Type B pancreatic cell (in vitro differentiated cells): Measurements from ENCODE around the gene MLIP. TPM values are rescaled to one million over a fixed set of nuclear protein-coding genes. Genes with fewer than 3 reads are reported as not detected.

ENCODE experiments used
- DNase-seq: peaks from one replicate; pipeline ENCODE4 v3.0.0; 2021; ENCODE audit warnings: mixed read lengths; ENCODE audit not compliant: unreplicated experiment; ENCODE audit errors: extremely low spot score
- H3K27ac Mint-ChIP-seq: 2 replicates; pipeline ENCODE4 v1.8.0; 2021; ENCODE audit warnings: mild to moderate bottlenecking, mixed read lengths
- H3K27me3 Mint-ChIP-seq: 2 replicates; pipeline ENCODE4 v1.8.0; 2021; ENCODE audit warnings: mixed read lengths
- H3K36me3 Mint-ChIP-seq: 2 replicates; pipeline ENCODE4 v1.8.0; 2021; ENCODE audit warnings: mixed read lengths
- H3K4me1 Mint-ChIP-seq: one replicate; pipeline ENCODE4 v1.8.0; 2021; ENCODE audit warnings: mixed read lengths; ENCODE audit not compliant: unreplicated experiment
- H3K4me3 Mint-ChIP-seq: 2 replicates; pipeline ENCODE4 v1.8.0; 2021; ENCODE audit warnings: mild to moderate bottlenecking, mixed read lengths
- H3K9me3 Mint-ChIP-seq: 2 replicates; pipeline ENCODE4 v1.8.0; 2021; ENCODE audit warnings: mixed read lengths
- CTCF ChIP-seq: fragments of 200-600 bp; sonication (generic); conservative IDR thresholded peaks from 2 replicates; pipeline ENCODE4 v1.5.0; 2021; ENCODE audit warnings: antibody characterized with exemption, mild to moderate bottlenecking
- total RNA-seq: library from RNA; stranded (reverse); gene quantifications from 2 replicates; pipeline ENCODE4 v1.2.1, GENCODE V29; 2021; ENCODE audit warnings: low replicate concordance

MLIP gene
- total RNA-seq, 1 donor from 2014 or later, result 0.43 TPM

- no peak for DNase-seq
- no peaks in the 10 kb centered on the region for H3K36me3 Mint-ChIP-seq
- peaks cover 6% of the 10 kb centered on the region for H3K9me3 Mint-ChIP-seq
- H3K4me3 Mint-ChIP-seq, result no peak overlapping the region
- H3K4me1 Mint-ChIP-seq, result no peaks in the 10 kb centered on the region
- no peak for TF ChIP-seq CTCF
- no peak overlapping the region for H3K27ac Mint-ChIP-seq
- H3K27me3 Mint-ChIP-seq, result peaks cover 9% of the 10 kb centered on the region
Observed at GRCh38 chr6:54112151-54112650, 958 bp downstream of the MLIP start.

GRCh38 chr6:54114991-54115390, 3.7 kb downstream of the MLIP start:
- H3K4me3 Mint-ChIP-seq, result no peak overlapping the region
- no peaks in the 10 kb centered on the region for H3K4me1 Mint-ChIP-seq
- H3K27me3 Mint-ChIP-seq, result peaks cover 4% of the 10 kb centered on the region
- peaks cover 6% of the 10 kb centered on the region for H3K9me3 Mint-ChIP-seq
- DNase-seq, result no peak
- no peaks in the 10 kb centered on the region for H3K36me3 Mint-ChIP-seq
- TF ChIP-seq CTCF, result no peak
- H3K27ac Mint-ChIP-seq, result no peak overlapping the region

GRCh38 chr6:54115966-54116365, 4.7 kb downstream of the MLIP start:
- H3K27ac Mint-ChIP-seq, result no peak overlapping the region
- no peaks in the 10 kb centered on the region for H3K4me1 Mint-ChIP-seq
- peaks cover 4% of the 10 kb centered on the region for H3K27me3 Mint-ChIP-seq
- H3K36me3 Mint-ChIP-seq, result no peaks in the 10 kb centered on the region
- peaks cover 6% of the 10 kb centered on the region for H3K9me3 Mint-ChIP-seq
- no peak for DNase-seq
- H3K4me3 Mint-ChIP-seq, result no peak overlapping the region
- TF ChIP-seq CTCF, result no peak

- H3K36me3 Mint-ChIP-seq, result no peaks in the 10 kb centered on the region
- no peak for DNase-seq
- H3K27me3 Mint-ChIP-seq, result no peaks in the 10 kb centered on the region
- no peak for TF ChIP-seq CTCF
- peaks cover 6% of the 10 kb centered on the region for H3K9me3 Mint-ChIP-seq
- H3K4me3 Mint-ChIP-seq, result no peak overlapping the region
- no peak overlapping the region for H3K27ac Mint-ChIP-seq
- no peaks in the 10 kb centered on the region for H3K4me1 Mint-ChIP-seq
Observed at GRCh38 chr6:54118117-54118516, 6.9 kb downstream of the MLIP start.

- no peak overlapping the region for H3K27ac Mint-ChIP-seq
- H3K9me3 Mint-ChIP-seq, result no peaks in the 10 kb centered on the region
- TF ChIP-seq CTCF, result no peak
- H3K36me3 Mint-ChIP-seq, result no peaks in the 10 kb centered on the region
- no peaks in the 10 kb centered on the region for H3K4me1 Mint-ChIP-seq
- no peak overlapping the region for H3K4me3 Mint-ChIP-seq
- DNase-seq, result no peak
- no peaks in the 10 kb centered on the region for H3K27me3 Mint-ChIP-seq
Observed at GRCh38 chr6:54125493-54125892, 14.2 kb downstream of the MLIP start.

- Mint-ChIP-seq H3K27me3 (no peaks in the 10 kb centered on the region), H3K9me3 (peaks cover 5% of the 10 kb centered on the region), H3K36me3 (no peaks in the 10 kb centered on the region), H3K4me3 (no peak overlapping the region), H3K27ac (no peak overlapping the region), H3K4me1 (no peaks in the 10 kb centered on the region)
- no peak for DNase-seq
- no peak for TF ChIP-seq CTCF
Observed at GRCh38 chr6:54130179-54130578, 18.9 kb downstream of the MLIP start.
